ENCODE results near the gene TPCN2.

GRCh38 chr11:69138265-69138664 lies 89.5 kb downstream of the TPCN2 start:
- TF ChIP-seq SP2 (IDR thresholded peaks at IDR 0.05; ENCODE audit: extremely low read depth, low read depth, low read length, poor library complexity, severe bottlenecking) (no peak), THRB (CRISPR knock-in tag; conservative IDR thresholded peaks at IDR 0.05) (no peak), RNF219 (CRISPR knock-in tag; IDR thresholded peaks at IDR 0.05) (no peak), CTCF (IDR thresholded peaks at IDR 0.05 in 2 of 3, conservative IDR thresholded peaks at IDR 0.05 in 1 of 3; ENCODE audit: insufficient read depth in 2 of 3, low read depth in 1 of 3, low read length in 3 of 3) (no peak), CHD7 (IDR thresholded peaks at IDR 0.05; ENCODE audit: low read depth, low read length) (no peak), SP1 (CRISPR knock-in tag; IDR thresholded peaks at IDR 0.05) (no peak), HNRNPK (IDR thresholded peaks at IDR 0.05; ENCODE audit: low read depth, low read length, poor library complexity, severe bottlenecking) (no peak)

Measured in K562 (cell line).